ENCODE data around the gene RPP25L. TPM values are rescaled to one million over a fixed set of nuclear protein-coding genes. Genes with fewer than 3 reads are reported as not detected.

The RPP25L gene
- total RNA-seq, 1 donor from 2014 or later, result 16.2 TPM

DNA sequence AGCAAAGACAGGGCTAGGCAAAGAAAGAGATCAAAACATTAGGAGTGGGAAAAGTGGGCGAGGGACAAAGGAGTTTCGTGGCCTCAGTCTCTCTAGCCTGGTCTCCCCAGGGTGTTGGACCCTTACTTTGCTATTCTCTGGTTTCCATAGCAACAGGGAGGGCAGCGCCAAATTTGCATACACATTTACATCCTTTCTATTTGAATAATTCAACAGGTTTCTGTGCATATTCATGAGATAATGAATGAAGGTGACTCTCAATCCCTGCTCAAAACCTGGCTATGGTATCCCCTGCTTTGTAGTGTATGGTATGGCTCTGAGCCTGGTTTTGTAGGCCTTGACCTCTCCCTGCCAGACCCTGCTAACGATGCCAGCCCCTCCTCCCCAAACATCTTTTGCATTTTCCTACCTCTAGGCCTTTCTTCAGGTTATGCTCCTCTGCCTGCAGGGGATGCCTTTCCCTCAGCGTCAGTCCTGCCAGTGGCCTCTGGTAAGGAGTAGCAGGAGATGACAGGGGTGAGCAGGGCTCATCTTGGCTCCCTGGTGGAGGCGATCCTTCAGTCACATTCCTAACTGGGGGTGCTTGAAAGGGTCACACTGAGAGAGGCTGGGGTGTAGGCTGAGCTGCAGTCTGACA, 9.8 kb downstream of the RPP25L start:
- TF ChIP-seq, protein P1, sequence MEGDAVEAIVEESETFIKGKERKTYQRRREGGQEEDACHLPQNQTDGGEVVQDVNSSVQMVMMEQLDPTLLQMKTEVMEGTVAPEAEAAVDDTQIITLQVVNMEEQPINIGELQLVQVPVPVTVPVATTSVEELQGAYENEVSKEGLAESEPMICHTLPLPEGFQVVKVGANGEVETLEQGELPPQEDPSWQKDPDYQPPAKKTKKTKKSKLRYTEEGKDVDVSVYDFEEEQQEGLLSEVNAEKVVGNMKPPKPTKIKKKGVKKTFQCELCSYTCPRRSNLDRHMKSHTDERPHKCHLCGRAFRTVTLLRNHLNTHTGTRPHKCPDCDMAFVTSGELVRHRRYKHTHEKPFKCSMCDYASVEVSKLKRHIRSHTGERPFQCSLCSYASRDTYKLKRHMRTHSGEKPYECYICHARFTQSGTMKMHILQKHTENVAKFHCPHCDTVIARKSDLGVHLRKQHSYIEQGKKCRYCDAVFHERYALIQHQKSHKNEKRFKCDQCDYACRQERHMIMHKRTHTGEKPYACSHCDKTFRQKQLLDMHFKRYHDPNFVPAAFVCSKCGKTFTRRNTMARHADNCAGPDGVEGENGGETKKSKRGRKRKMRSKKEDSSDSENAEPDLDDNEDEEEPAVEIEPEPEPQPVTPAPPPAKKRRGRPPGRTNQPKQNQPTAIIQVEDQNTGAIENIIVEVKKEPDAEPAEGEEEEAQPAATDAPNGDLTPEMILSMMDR (IDR thresholded peaks at IDR 0.05), result no peak
- no peaks in the 10 kb centered on the region for H3K9me3 Mint-ChIP-seq (ENCODE audit: unreplicated experiment)
- H3K4me1 Mint-ChIP-seq (ENCODE audit: unreplicated experiment), result no peaks in the 10 kb centered on the region
- no peaks in the 10 kb centered on the region for H3K36me3 Mint-ChIP-seq (ENCODE audit: unreplicated experiment)
- no peak for DNase-seq (ENCODE audit: extremely low spot score, unreplicated experiment)
- H3K27ac Mint-ChIP-seq (ENCODE audit: unreplicated experiment), result no peak overlapping the region
- H3K27me3 Mint-ChIP-seq (ENCODE audit: unreplicated experiment), result peaks cover 34% of the 10 kb centered on the region
- H3K4me3 Mint-ChIP-seq (ENCODE audit: unreplicated experiment), result no peak overlapping the region

DNA sequence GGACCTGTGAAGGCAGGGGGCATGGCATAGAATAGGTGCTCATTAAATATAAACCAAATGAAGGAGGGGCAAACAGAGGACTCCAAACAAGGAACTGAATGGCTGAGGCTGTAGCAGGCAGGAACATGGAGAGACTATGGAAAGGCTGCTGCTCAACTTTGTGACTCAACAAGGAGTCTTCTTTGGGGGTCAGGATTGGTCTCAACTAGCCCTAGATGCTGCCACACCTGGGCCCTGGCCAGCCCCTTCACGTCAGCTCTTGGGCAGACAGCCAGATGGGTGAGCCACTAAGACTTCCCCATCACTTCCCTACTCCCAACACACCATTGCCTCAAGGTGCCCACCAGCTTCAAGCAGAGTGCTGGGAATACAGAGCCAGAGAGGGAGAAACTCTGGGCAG, 11.0 kb downstream of the RPP25L start:
- Mint-ChIP-seq H3K4me1 (ENCODE audit: unreplicated experiment) (no peaks in the 10 kb centered on the region), H3K36me3 (ENCODE audit: unreplicated experiment) (no peaks in the 10 kb centered on the region), H3K27me3 (ENCODE audit: unreplicated experiment) (peaks cover 43% of the 10 kb centered on the region), H3K27ac (ENCODE audit: unreplicated experiment) (no peak overlapping the region), H3K9me3 (ENCODE audit: unreplicated experiment) (no peaks in the 10 kb centered on the region), H3K4me3 (ENCODE audit: unreplicated experiment) (no peak overlapping the region)
- TF ChIP-seq, protein P1 (IDR thresholded peaks at IDR 0.05), result no peak
- no peak for DNase-seq (ENCODE audit: extremely low spot score, unreplicated experiment)

DNA sequence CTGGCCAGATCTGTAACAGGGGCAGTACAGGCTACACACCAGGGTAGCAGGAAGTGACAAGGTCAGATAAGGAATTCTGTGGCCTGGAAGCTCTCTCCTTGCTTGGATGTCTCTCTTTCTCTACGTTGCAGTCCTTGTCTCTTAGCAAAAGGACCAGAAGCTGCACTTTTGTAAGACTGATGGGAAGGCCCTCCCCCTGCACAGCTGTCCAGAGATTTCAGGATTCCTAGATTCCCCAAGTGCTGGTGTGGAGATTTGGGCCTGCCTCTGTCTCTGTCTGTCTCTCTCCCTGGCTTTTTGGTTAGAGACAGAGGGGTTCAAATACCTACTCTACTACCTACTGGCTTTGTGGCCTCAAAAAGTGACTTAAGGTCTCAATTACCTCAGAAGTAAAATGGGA, 12.4 kb downstream of the RPP25L start:
- Mint-ChIP-seq H3K27me3 (ENCODE audit: unreplicated experiment) (peaks cover 36% of the 10 kb centered on the region), H3K4me3 (ENCODE audit: unreplicated experiment) (no peak overlapping the region), H3K4me1 (ENCODE audit: unreplicated experiment) (no peaks in the 10 kb centered on the region), H3K36me3 (ENCODE audit: unreplicated experiment) (no peaks in the 10 kb centered on the region), H3K27ac (ENCODE audit: unreplicated experiment) (no peak overlapping the region), H3K9me3 (ENCODE audit: unreplicated experiment) (no peaks in the 10 kb centered on the region)
- DNase-seq (ENCODE audit: extremely low spot score, unreplicated experiment), result no peak
- TF ChIP-seq, protein P1 (IDR thresholded peaks at IDR 0.05), result no peak

DNA sequence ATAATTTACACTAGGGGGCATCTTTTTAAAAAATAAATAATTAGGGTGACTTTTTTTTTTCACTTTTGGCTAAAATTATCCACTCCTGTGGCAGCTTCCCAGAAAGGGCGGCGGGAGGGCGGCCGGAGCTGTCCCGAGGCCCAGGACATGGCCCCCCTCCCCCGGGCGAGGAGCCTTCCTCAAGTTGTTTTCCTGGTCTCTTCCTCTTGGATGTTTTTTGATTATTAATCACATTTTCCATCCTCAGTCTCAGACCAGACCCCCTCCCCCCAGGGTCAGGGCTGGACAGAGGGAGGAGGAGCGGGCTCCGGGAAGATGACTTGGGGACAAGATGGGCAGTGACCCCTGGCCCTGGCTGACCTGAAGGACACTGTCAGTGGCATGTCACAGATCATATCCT, 17.7 kb downstream of the RPP25L start:
- no peaks in the 10 kb centered on the region for H3K36me3 Mint-ChIP-seq (ENCODE audit: unreplicated experiment)
- no peaks in the 10 kb centered on the region for H3K9me3 Mint-ChIP-seq (ENCODE audit: unreplicated experiment)
- H3K27me3 Mint-ChIP-seq (ENCODE audit: unreplicated experiment), result peaks cover 49% of the 10 kb centered on the region
- peaks cover 22% of the 10 kb centered on the region for H3K4me1 Mint-ChIP-seq (ENCODE audit: unreplicated experiment)
- no peak overlapping the region for H3K27ac Mint-ChIP-seq (ENCODE audit: unreplicated experiment)
- H3K4me3 Mint-ChIP-seq (ENCODE audit: unreplicated experiment), result no peak overlapping the region
- TF ChIP-seq, protein P1 (IDR thresholded peaks at IDR 0.05), result no peak
- DNase-seq (ENCODE audit: extremely low spot score, unreplicated experiment), result no peak

DNA sequence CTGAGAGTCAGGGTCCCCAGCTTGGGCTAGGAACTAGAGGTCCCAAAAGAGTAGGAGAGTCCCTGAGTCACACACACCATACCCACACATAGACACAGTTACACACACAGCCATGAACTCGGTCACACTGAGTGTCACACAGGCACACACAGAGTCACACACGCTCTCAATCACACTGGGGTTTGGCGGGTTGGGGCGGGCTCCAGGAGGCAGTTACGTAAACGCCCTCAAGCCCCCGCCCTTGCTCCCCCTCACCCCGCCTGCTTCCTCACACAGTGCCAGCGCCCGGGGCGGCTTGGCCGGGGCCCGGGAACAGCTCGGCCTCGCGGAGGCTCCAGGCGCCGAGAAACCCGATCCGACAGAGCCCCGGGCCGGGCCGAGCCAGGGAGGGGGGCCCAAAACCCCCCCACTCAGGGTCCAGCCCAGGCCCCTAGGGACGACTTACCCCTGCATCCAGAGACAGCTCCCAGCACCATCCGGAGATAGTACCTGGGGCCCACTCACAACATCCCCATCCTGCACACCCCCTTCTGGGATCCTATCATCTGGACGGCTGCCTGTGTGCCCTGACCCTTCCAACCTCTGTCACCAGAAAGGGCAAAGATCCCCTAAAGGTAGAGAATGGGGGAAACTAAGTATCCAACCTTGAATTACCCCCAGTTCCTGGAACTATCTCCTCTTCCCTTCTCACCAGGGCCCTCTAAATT, 18.8 kb downstream of the RPP25L start:
- Mint-ChIP-seq H3K27ac (ENCODE audit: unreplicated experiment) (no peak overlapping the region), H3K27me3 (ENCODE audit: unreplicated experiment) (peaks cover 58% of the 10 kb centered on the region), H3K4me3 (ENCODE audit: unreplicated experiment) (no peak overlapping the region), H3K36me3 (ENCODE audit: unreplicated experiment) (no peaks in the 10 kb centered on the region), H3K4me1 (ENCODE audit: unreplicated experiment) (peaks cover 31% of the 10 kb centered on the region), H3K9me3 (ENCODE audit: unreplicated experiment) (no peaks in the 10 kb centered on the region)
- TF ChIP-seq, protein P1 (IDR thresholded peaks at IDR 0.05), result no peak
- DNase-seq (ENCODE audit: extremely low spot score, unreplicated experiment), result no peak

Data from osteocyte (in vitro differentiated cells).